Right atrium auricular region (tissue), 2 donors: ENCODE data around the gene RUNX2. TPM values are rescaled to one million over a fixed set of nuclear protein-coding genes. Genes with fewer than 3 reads are reported as not detected.

Experiments used
- DNase-seq: peaks from one replicate; pipeline ENCODE4 v3.0.0-alpha.2; 2019; ENCODE audit warnings: low spot score
- H3K27ac ChIP-seq, 2 donors: fragments of 200-600 bp; sonication (generic); 1 replicate in 1 of 2; 2 replicates in 1 of 2; pipeline ENCODE4 v1.5.1; 2016 to 2019
- H3K27me3 ChIP-seq, 2 donors: fragments of 200-600 bp; sonication (generic); one replicate each; pipeline versions ENCODE4 v1.5.1 to v1.6.0; 2017 to 2019
- H3K36me3 ChIP-seq: fragments of 200-600 bp; sonication (generic); one replicate; pipeline ENCODE4 v1.5.1; 2016
- H3K4me1 ChIP-seq, 2 donors: fragments of 200-600 bp; sonication (generic); one replicate each; pipeline versions ENCODE4 v1.5.1 to v1.6.0; 2017 to 2019
- H3K4me3 ChIP-seq, 2 donors: fragments of 200-600 bp; sonication (generic); 1 replicate in 1 of 2; 2 replicates in 1 of 2; pipeline ENCODE4 v1.5.1; 2017 to 2019; ENCODE audit warnings: mild to moderate bottlenecking in 1 of 2, moderate library complexity in 1 of 2
- H3K9me3 ChIP-seq, 2 donors: fragments of 200-600 bp; sonication (generic); one replicate each; pipeline ENCODE4 v1.5.1; 2019
- total RNA-seq, 2 donors: library from RNA; depleted of rRNA; stranded (reverse); fragments of >200 nt; gene quantifications; one replicate each; pipeline ENCODE4 v1.1.0, GENCODE V29; 2016
- TF ChIP-seq, protein P1 (sequence below), 2 donors: fragments of 200-600 bp; sonication (generic); IDR thresholded peaks; one replicate each; pipeline ENCODE4 v1.5.1; 2019; ENCODE audit warnings: antibody characterized with exemption in 2 of 2

RUNX2 gene
- total RNA-seq, 2 donors from 2014 or later, result 0.55 to 0.85 TPM

DNA sequence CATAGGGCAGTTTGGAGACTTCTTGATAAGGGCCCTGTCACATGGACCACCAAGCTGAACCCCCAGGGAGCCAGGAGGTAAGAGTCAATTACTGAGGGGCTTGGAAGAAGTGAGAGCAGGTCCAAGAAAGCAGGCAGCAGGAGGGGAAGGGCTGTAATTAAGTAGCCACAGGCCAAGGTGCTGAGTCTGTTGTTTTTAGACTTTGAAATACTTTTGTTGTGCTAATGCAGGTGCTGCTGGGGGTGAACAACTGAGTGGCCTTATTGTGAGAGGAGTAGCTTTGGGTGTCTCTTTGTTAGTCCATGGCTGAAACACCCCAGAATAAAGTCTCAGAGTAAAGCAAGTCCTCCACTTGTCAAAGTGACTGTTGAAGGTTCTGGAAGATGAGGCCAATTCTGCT is 316.6 kb downstream of the RUNX2 start:
- Histone ChIP-seq H3K27ac (no peak overlapping the region), H3K27me3 (no peaks in the 10 kb centered on the region), H3K4me1 (no peaks in the 10 kb centered on the region), H3K9me3 (no peaks in the 10 kb centered on the region), H3K4me3 (no peak overlapping the region), H3K36me3 (no peaks in the 10 kb centered on the region)
- DNase-seq, result no peak
- TF ChIP-seq, protein P1, sequence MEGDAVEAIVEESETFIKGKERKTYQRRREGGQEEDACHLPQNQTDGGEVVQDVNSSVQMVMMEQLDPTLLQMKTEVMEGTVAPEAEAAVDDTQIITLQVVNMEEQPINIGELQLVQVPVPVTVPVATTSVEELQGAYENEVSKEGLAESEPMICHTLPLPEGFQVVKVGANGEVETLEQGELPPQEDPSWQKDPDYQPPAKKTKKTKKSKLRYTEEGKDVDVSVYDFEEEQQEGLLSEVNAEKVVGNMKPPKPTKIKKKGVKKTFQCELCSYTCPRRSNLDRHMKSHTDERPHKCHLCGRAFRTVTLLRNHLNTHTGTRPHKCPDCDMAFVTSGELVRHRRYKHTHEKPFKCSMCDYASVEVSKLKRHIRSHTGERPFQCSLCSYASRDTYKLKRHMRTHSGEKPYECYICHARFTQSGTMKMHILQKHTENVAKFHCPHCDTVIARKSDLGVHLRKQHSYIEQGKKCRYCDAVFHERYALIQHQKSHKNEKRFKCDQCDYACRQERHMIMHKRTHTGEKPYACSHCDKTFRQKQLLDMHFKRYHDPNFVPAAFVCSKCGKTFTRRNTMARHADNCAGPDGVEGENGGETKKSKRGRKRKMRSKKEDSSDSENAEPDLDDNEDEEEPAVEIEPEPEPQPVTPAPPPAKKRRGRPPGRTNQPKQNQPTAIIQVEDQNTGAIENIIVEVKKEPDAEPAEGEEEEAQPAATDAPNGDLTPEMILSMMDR (IDR thresholded peaks at IDR 0.05), result no peak

DNA sequence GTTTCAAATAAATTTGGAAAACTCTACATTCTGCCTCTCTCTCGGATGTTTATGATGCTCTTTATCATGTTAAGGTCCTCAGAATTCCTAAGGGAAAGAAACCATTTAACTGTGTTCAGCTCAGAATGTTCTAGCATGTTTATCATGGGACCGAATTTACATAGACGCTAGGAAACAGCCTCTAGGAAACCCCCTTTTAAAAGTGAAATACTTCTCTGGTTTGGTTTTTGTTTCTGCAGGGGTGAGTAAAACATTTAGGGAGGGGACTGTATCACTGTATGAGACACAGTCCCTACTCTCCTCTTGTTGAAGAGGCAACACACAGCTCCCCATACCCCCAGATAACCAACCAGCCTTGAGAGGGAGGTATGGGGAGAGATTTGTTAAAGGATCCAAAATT is 317.2 kb downstream of the RUNX2 start:
- Histone ChIP-seq H3K27ac (no peak overlapping the region), H3K4me1 (no peaks in the 10 kb centered on the region), H3K4me3 (no peak overlapping the region), H3K9me3 (no peaks in the 10 kb centered on the region), H3K36me3 (no peaks in the 10 kb centered on the region), H3K27me3 (no peaks in the 10 kb centered on the region)
- TF ChIP-seq, protein P1 (IDR thresholded peaks at IDR 0.05), result no peak
- no peak for DNase-seq

DNA sequence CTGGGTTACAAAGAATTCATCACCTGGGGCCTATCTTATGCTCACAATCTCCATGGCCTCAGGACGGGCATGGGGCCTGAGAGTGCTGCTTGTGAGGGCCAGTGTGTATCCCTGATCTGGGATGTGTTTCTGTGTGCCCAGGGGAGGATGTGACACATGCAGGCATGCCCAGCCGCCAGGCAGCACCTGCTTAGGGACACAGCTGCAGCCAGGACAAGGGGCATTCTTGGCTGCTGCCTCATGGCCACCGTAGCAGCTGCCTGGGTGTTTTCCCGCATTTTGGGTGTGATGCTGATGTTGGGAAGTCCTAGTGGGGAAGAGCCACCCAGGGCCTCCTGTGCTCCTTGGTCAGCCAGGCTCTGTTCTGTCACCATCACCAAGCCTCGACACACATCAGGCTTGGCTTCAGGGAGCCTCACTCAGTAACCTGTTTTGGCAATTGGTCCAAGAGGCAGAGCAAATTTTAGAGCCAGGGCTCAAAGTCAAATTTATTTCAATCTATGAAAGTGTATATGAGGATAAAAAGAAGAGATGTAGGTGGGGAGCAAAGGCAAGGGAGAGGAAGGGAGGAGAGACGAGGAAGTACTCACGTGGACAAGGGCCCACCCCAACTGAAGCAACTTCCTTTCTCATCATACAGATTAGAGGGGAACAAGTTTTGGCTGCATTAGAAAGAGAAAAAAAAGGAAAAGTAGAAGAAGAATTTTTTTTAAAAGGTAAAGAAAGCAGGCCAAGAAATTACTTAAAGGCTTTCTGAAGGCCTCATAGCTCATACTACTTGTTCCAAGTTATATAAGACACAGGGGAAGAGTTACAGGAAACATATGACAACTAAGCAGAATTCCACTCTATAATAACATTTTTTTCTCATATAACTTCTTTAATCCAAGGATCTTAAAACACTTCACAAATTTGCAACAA is 319.5 kb downstream of the RUNX2 start:
- Histone ChIP-seq H3K4me1 (no peaks in the 10 kb centered on the region), H3K4me3 (no peak overlapping the region), H3K9me3 (no peaks in the 10 kb centered on the region), H3K36me3 (no peaks in the 10 kb centered on the region), H3K27ac (no peak overlapping the region), H3K27me3 (no peaks in the 10 kb centered on the region)
- TF ChIP-seq, protein P1 (IDR thresholded peaks at IDR 0.05), result no peak
- DNase-seq, result no peak

DNA sequence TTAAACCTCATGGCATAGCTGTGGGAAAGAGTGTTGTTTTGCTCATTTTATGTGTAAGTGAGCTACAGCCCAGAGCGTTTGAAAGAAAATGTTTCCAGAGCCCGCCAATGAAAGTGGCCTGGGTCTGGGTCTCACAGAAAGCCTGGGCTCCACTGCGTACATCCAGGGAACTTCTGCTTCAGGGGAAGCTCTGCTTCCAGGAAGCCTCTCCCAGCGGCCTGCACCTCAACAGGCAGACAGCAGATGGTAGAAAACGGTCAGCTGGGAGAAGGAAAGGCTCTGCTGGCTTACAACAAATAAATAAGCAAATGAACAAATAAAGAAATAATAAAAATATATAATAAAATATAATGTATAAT is 320.1 kb downstream of the RUNX2 start:
- no peaks in the 10 kb centered on the region for H3K27me3 ChIP-seq
- H3K4me1 ChIP-seq, result no peaks in the 10 kb centered on the region
- no peaks in the 10 kb centered on the region for H3K9me3 ChIP-seq
- no peak overlapping the region for H3K4me3 ChIP-seq
- TF ChIP-seq, protein P1 (IDR thresholded peaks at IDR 0.05), result no peak
- DNase-seq, result no peak
- H3K27ac ChIP-seq, result no peak overlapping the region
- H3K36me3 ChIP-seq, result no peaks in the 10 kb centered on the region

DNA sequence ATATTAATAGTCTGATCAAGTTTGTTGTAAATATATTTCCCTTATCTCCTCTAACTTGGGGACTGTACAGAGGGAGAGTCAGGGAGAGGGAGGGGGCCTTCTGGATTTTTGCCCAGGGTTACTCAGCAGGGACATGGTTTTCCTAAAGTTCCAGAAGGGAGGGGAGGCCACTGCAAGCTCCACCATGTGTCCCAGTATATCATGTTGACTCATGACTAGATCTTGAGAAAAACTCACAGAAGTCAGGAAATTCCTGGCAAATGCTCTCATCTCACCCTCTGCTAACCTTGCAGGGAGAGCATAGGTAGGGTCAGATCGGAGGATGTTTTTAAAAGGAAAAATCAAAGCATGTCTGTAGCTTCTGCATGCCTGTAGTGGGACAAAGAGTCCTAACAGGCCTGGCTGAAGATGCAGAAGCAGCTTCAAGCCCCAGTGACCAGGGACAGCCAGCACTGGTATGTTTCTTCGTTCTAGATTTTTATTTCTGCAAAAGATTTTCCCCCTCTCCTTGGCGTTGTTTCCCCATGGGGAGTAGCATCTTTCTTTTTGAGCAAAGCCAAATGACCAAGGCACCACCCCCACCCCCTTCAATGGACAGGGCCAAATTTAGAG is 322.5 kb downstream of the RUNX2 start:
- no peaks in the 10 kb centered on the region for H3K27me3 ChIP-seq
- H3K36me3 ChIP-seq, result no peaks in the 10 kb centered on the region
- H3K4me3 ChIP-seq, result no peak overlapping the region
- TF ChIP-seq, protein P1 (IDR thresholded peaks at IDR 0.05), result no peak
- no peaks in the 10 kb centered on the region for H3K4me1 ChIP-seq
- H3K9me3 ChIP-seq, result no peaks in the 10 kb centered on the region
- no peak overlapping the region for H3K27ac ChIP-seq
- no peak for DNase-seq
